IMR-90 (cell line): Measurements from ENCODE around the gene ACOX1. TPM values are rescaled to one million over a fixed set of nuclear protein-coding genes. Genes with fewer than 3 reads are reported as not detected.

Experiments
- ATAC-seq: fragments of 200-7000 bp; cut with Tn5 transposase; 2 replicates; pipeline ENCODE4 v1.9.1; 2020; ENCODE audit warnings: low read depth, mild to moderate bottlenecking, moderate library complexity
- BruUV-seq: library from RNA; stranded (reverse); fragments of 400-500 nt; replicated peaks from 2 replicates; lab custom pipeline; 2021; lab: Mats Ljungman, UMichigan
- CTCF ChIA-PET: fragments of 300-600 bp; formaldehyde crosslinking; extraction: SDS; loops from one replicate; lab custom pipeline; 2021; ENCODE audit warnings: antibody characterized with exemption; lab: Yijun Ruan, JAX
- POLR2A ChIA-PET: fragments of 300-600 bp; sonication (Branson Sonifier 250); formaldehyde crosslinking; loops from one replicate; lab custom pipeline; 2022; ENCODE audit warnings: antibody characterized with exemption; ENCODE audit not compliant: unreplicated experiment; lab: Charles Lee
- DNase-seq: peaks from one replicate; pipeline ENCODE4 v3.0.0; 2013
- H2AFZ ChIP-seq: replicated peaks from 2 replicates; pipeline ENCODE3; 2013; ENCODE audit warnings: low read length, mild to moderate bottlenecking; ENCODE audit not compliant: poor library complexity
- H2AK5ac ChIP-seq: 2 replicates; pipeline ENCODE4 v1.6.1; 2013; ENCODE audit warnings: low read depth, low read length, inconsistent platforms
- H2AK9ac ChIP-seq: replicated peaks from 2 replicates; pipeline ENCODE3; 2013; ENCODE audit warnings: mild to moderate bottlenecking, low read depth, low read length, moderate library complexity; ENCODE audit not compliant: poor library complexity
- H2BK120ac ChIP-seq: 2 replicates; pipeline ENCODE4 v1.6.1; 2013; ENCODE audit warnings: low read depth, low read length, inconsistent platforms
- H2BK15ac ChIP-seq: 3 replicates; pipeline ENCODE4 v1.6.1; 2013; ENCODE audit warnings: low read depth, low read length, inconsistent platforms
- H2BK20ac ChIP-seq: 2 replicates; pipeline ENCODE4 v1.6.1; 2013; ENCODE audit warnings: low read depth, mild to moderate bottlenecking, inconsistent platforms, low read length, moderate library complexity
- H2BK5ac ChIP-seq: 2 replicates; pipeline ENCODE4 v1.6.1; 2013; ENCODE audit warnings: mild to moderate bottlenecking, low read depth, low read length, inconsistent platforms; ENCODE audit not compliant: poor library complexity, severe bottlenecking
- H3K14ac ChIP-seq: replicated peaks from 2 replicates; pipeline ENCODE4 v1.6.1; 2013; ENCODE audit warnings: low read depth, low read length, inconsistent platforms
- H3K18ac ChIP-seq: 2 replicates; pipeline ENCODE4 v1.6.1; 2013; ENCODE audit warnings: low read depth, low read length, control low read depth
- H3K23ac ChIP-seq: 2 replicates; pipeline ENCODE4 v1.6.1; 2013; ENCODE audit warnings: low read depth, low read length, inconsistent platforms
- H3K27ac ChIP-seq: 2 replicates; pipeline ENCODE4 v1.5.1; 2013; ENCODE audit warnings: mild to moderate bottlenecking, control low read depth, low read length; ENCODE audit not compliant: insufficient read depth
- H3K27me3 ChIP-seq: 2 replicates; pipeline ENCODE4 v1.6.1; 2013; ENCODE audit warnings: low read length; ENCODE audit not compliant: control insufficient read depth, insufficient read depth
- H3K36me3 ChIP-seq: 2 replicates; pipeline ENCODE4 v1.6.1; 2013; ENCODE audit warnings: low read length, mixed read lengths; ENCODE audit not compliant: control insufficient read depth, insufficient read depth
- H3K4ac ChIP-seq: 2 replicates; pipeline ENCODE4 v1.6.1; 2013; ENCODE audit warnings: low read depth, low read length, inconsistent platforms
- H3K4me1 ChIP-seq: 2 replicates; pipeline ENCODE4 v1.6.1; 2013; ENCODE audit warnings: low read length, mixed read lengths; ENCODE audit not compliant: control insufficient read depth, insufficient read depth
- H3K4me2 ChIP-seq: 2 replicates; pipeline ENCODE4 v1.6.1; 2013; ENCODE audit warnings: low read depth, mild to moderate bottlenecking, control low read depth, low read length, moderate library complexity
- H3K4me3 ChIP-seq: 2 replicates; pipeline ENCODE4 v1.5.1; 2013; ENCODE audit warnings: low read depth, mild to moderate bottlenecking, control low read depth, low read length, moderate library complexity; ENCODE audit not compliant: insufficient read depth
- H3K56ac ChIP-seq: 2 replicates; pipeline ENCODE4 v1.6.1; 2013; ENCODE audit warnings: low read length, inconsistent platforms; ENCODE audit not compliant: insufficient read depth; ENCODE audit errors: extremely low read depth
- H3K79me1 ChIP-seq, 2 experiments: 2 replicates each; pipeline ENCODE4 v1.6.1; 2013; ENCODE audit warnings: low read length in 2 of 2, inconsistent platforms in 1 of 2, low read depth in 1 of 2
- H3K9ac ChIP-seq: 2 replicates; pipeline ENCODE4 v1.6.1; 2013; ENCODE audit warnings: low read depth, low read length, control low read depth
- H3K9me1 ChIP-seq: 2 replicates; pipeline ENCODE4 v1.6.1; 2013; ENCODE audit warnings: low read length, inconsistent platforms; ENCODE audit not compliant: insufficient read depth
- H3K9me3 ChIP-seq: 2 replicates; pipeline ENCODE4 v1.6.1; 2013; ENCODE audit warnings: low read length; ENCODE audit not compliant: control insufficient read depth, insufficient read depth
- H4K20me1 ChIP-seq: 2 replicates; pipeline ENCODE4 v1.6.1; 2013; ENCODE audit warnings: low read length, inconsistent platforms; ENCODE audit not compliant: insufficient read depth
- H4K5ac ChIP-seq: 2 replicates; pipeline ENCODE4 v1.6.1; 2013; ENCODE audit warnings: mild to moderate bottlenecking, low read depth, low read length, control low read depth
- H4K8ac ChIP-seq, 2 experiments: 2 replicates each; pipeline ENCODE4 v1.6.1; 2013; ENCODE audit warnings: low read depth in 2 of 2, low read length in 2 of 2, control low read depth in 1 of 2, inconsistent platforms in 1 of 2
- H4K91ac ChIP-seq: 2 replicates; pipeline ENCODE4 v1.6.1; 2013; ENCODE audit warnings: low read depth, low read length, inconsistent platforms; ENCODE audit not compliant: insufficient read depth
- BHLHE40 ChIP-seq: fragments of 150-350 bp; IDR thresholded peaks from 2 replicates; pipeline ENCODE4 v1.6.1; 2016; ENCODE audit warnings: mild to moderate bottlenecking, low read depth, low read length
- CEBPB ChIP-seq: IDR thresholded peaks from 2 replicates; pipeline ENCODE4 v1.6.1; 2012; ENCODE audit warnings: low read depth, low read length, improper control_type of control experiment
- CHD1 ChIP-seq: IDR thresholded peaks from 2 replicates; pipeline ENCODE4 v1.6.1; 2012; ENCODE audit warnings: low read depth, low read length, improper control_type of control experiment
- FOS ChIP-seq: fragments of 150-350 bp; IDR thresholded peaks from 2 replicates; pipeline ENCODE4 v1.6.1; 2016; ENCODE audit warnings: low read depth, low read length
- MAFK ChIP-seq: IDR thresholded peaks from 2 replicates; pipeline ENCODE4 v1.6.1; 2012; ENCODE audit warnings: low read depth, low read length, improper control_type of control experiment
- MAZ ChIP-seq: IDR thresholded peaks from 2 replicates; pipeline ENCODE4 v1.6.1; 2012; ENCODE audit warnings: low read depth, mild to moderate bottlenecking, low read length, improper control_type of control experiment, moderate library complexity, borderline replicate concordance
- MXI1 ChIP-seq: IDR thresholded peaks from 2 replicates; pipeline ENCODE4 v1.6.1; 2012; ENCODE audit warnings: low read depth, mild to moderate bottlenecking, low read length, moderate library complexity, borderline replicate concordance
- NFE2L2 ChIP-seq: fragments of 150-350 bp; IDR thresholded peaks from 2 replicates; pipeline ENCODE4 v1.6.1; 2016; ENCODE audit warnings: low read depth, mild to moderate bottlenecking, low read length
- POLR2A ChIP-seq: IDR thresholded peaks from 2 replicates; pipeline ENCODE4 v1.6.1; 2012; ENCODE audit warnings: mild to moderate bottlenecking, low read depth, low read length
- RAD21 ChIP-seq: IDR thresholded peaks from 2 replicates; pipeline ENCODE4 v1.6.1; 2012; ENCODE audit warnings: low read length, improper control_type of control experiment
- RCOR1 ChIP-seq: IDR thresholded peaks from 2 replicates; pipeline ENCODE4 v1.6.1; 2012; ENCODE audit warnings: mild to moderate bottlenecking, low read length, improper control_type of control experiment; ENCODE audit not compliant: insufficient replicate concordance
- RFX5 ChIP-seq: IDR thresholded peaks from 2 replicates; pipeline ENCODE4 v1.8.0; 2012; ENCODE audit warnings: low read depth, mild to moderate bottlenecking, low read length, moderate library complexity
- SMC3 ChIP-seq: fragments of 150-350 bp; IDR thresholded peaks from 2 replicates; pipeline ENCODE4 v1.6.1; 2016; ENCODE audit warnings: low read depth, mild to moderate bottlenecking, antibody characterized with exemption, low read length, moderate library complexity
- WGBS, 2 experiments: methylation state at CpG; one replicate each; pipeline versions ENCODE4 v1.1.5 to v1.1.7; 2013; ENCODE audit warnings: missing lambda C conversion rate in 2 of 2; ENCODE audit not compliant: insufficient read length in 1 of 2; ENCODE audit errors: extremely low coverage in 2 of 2; 5-methylcytosine and 5-hydroxymethylcytosine counted together
- dilution Hi-C: fragments of 300-500 bp; cut with HindIII; formaldehyde crosslinking; loops from one replicate; pipeline ENCODE4 v1.14.3; 2018; ENCODE audit warnings: low sequenced_read_pairs; ENCODE audit not compliant: unreplicated experiment
- in situ Hi-C: fragments of 300-500 bp; cut with MboI; formaldehyde crosslinking; loops from 3 replicates; pipeline ENCODE4 v1.14.3; 2019; ENCODE audit warnings: low sequenced_read_pairs, inconsistent platforms, mixed read lengths
- intact Hi-C: fragments of 100-400 bp; cut with micrococcal nuclease; formaldehyde crosslinking; loops from 2 replicates; pipeline ENCODE4 v1.10.0; 2022
- polyA plus RNA-seq, 3 experiments: library from polyadenylated mRNA; depleted of rRNA; stranded (reverse); fragments of >200 nt; gene quantifications; 2 replicates each; pipeline ENCODE4 v1.2.3, GENCODE V29; 2012; ENCODE audit warnings: low replicate concordance in 1 of 3
- total RNA-seq: library from RNA; depleted of rRNA; stranded (reverse); fragments of >200 nt; gene quantifications from 2 replicates; pipeline ENCODE4 v1.2.3, GENCODE V29; 2012
- TF ChIP-seq, protein P1 (sequence below): fragments of 150-350 bp; IDR thresholded peaks from 2 replicates; pipeline ENCODE4 v1.6.1; 2017; ENCODE audit warnings: mild to moderate bottlenecking, antibody characterized with exemption, low read length, low read depth
- TF ChIP-seq, protein P2 (sequence below): conservative IDR thresholded peaks from 2 replicates; pipeline ENCODE4 v1.5.1; 2012; ENCODE audit warnings: mild to moderate bottlenecking, low read depth, low read length, improper control_type of control experiment
- TF ChIP-seq, protein P3 (sequence below): fragments of 150-350 bp; IDR thresholded peaks from 2 replicates; pipeline ENCODE4 v1.6.1; 2016; ENCODE audit warnings: low read depth, mild to moderate bottlenecking, low read length, moderate library complexity, borderline replicate concordance

ACOX1 gene
- total and polyA plus RNA-seq, 2 of the 4 experiments (the other 2 are of a cell fraction) = 16.1 to 94.8 TPM

DNA sequence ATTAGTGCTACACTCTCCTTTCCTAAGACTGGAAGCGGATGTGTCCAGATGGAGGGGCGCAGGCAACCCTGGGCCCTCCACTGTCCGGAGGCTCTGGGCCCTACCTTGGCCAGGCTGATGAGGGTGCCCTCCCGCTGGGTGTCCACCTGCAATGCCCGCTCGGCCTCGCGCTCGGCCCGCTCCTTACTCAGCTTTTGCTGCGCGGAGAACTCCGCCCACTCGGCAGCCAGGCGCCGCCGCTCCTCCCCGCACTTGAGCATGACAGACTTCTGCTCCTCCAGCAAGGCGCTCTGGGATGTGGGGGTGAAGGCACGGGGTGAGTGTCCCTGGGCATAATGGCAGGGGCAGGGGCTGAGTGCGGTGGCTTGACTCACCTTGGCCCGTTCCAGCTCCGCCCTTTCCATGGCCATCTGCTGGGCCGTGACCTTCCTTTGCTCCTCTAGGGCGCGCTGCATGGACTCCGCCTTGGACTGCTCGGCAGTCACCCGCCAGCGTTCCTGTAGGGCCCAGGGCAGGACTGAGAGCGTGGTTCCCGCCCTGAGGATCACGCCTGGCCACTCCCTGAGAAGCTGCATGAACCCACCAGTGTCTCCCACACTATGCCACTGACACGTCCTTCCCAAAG lies 64.2 kb downstream of the ACOX1 start:
- H3K9ac ChIP-seq = no peak overlapping the region
- no peak overlapping the region for H3K14ac ChIP-seq
- H2AFZ ChIP-seq = no peak overlapping the region
- DNase-seq (no peak), ATAC-seq (no peak)
- no peak for TF ChIP-seq CEBPB
- no peak for TF ChIP-seq MXI1
- TF ChIP-seq, protein P1, sequence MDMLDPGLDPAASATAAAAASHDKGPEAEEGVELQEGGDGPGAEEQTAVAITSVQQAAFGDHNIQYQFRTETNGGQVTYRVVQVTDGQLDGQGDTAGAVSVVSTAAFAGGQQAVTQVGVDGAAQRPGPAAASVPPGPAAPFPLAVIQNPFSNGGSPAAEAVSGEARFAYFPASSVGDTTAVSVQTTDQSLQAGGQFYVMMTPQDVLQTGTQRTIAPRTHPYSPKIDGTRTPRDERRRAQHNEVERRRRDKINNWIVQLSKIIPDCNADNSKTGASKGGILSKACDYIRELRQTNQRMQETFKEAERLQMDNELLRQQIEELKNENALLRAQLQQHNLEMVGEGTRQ = no peak
- TF ChIP-seq, protein P2, sequence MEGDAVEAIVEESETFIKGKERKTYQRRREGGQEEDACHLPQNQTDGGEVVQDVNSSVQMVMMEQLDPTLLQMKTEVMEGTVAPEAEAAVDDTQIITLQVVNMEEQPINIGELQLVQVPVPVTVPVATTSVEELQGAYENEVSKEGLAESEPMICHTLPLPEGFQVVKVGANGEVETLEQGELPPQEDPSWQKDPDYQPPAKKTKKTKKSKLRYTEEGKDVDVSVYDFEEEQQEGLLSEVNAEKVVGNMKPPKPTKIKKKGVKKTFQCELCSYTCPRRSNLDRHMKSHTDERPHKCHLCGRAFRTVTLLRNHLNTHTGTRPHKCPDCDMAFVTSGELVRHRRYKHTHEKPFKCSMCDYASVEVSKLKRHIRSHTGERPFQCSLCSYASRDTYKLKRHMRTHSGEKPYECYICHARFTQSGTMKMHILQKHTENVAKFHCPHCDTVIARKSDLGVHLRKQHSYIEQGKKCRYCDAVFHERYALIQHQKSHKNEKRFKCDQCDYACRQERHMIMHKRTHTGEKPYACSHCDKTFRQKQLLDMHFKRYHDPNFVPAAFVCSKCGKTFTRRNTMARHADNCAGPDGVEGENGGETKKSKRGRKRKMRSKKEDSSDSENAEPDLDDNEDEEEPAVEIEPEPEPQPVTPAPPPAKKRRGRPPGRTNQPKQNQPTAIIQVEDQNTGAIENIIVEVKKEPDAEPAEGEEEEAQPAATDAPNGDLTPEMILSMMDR = no peak
- TF ChIP-seq CHD1 = no peak
- TF ChIP-seq RFX5 = no peak
- TF ChIP-seq MAFK = no peak
- no peak for TF ChIP-seq RAD21
- no peak for TF ChIP-seq POLR2A
- no peak for TF ChIP-seq RCOR1
- TF ChIP-seq FOS = no peak
- no peak for TF ChIP-seq BHLHE40
- no peak for TF ChIP-seq NFE2L2
- TF ChIP-seq, protein P3, sequence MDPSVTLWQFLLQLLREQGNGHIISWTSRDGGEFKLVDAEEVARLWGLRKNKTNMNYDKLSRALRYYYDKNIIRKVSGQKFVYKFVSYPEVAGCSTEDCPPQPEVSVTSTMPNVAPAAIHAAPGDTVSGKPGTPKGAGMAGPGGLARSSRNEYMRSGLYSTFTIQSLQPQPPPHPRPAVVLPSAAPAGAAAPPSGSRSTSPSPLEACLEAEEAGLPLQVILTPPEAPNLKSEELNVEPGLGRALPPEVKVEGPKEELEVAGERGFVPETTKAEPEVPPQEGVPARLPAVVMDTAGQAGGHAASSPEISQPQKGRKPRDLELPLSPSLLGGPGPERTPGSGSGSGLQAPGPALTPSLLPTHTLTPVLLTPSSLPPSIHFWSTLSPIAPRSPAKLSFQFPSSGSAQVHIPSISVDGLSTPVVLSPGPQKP = no peak
- no peak for TF ChIP-seq MAZ
- no peak for TF ChIP-seq SMC3
- BruUV-seq = no TSS peak
- no peaks in the 10 kb centered on the region for H3K79me1 ChIP-seq
- no peak overlapping the region for H3K23ac ChIP-seq
- WGBS, 2 experiments = 81% methylated on average over 10 of the region's 34 CpGs; no CpG with 5 or more reads in 1 of the 2 experiments
- no peak overlapping the region for H2AK9ac ChIP-seq
- no peaks in the 10 kb centered on the region for H3K27me3 ChIP-seq
- H3K9me1 ChIP-seq = no peaks in the 10 kb centered on the region
- CTCF ChIA-PET = interaction anchor here (1.1 kb wide), 1 partner anchor 9 kb away, joined by 3 read pairs; no protein-coding TSS in a partner anchor
- no peak overlapping the region for H2BK5ac ChIP-seq
- H3K9me3 ChIP-seq = no peaks in the 10 kb centered on the region
- H3K4ac ChIP-seq = no peak overlapping the region
- H3K4me3 ChIP-seq = no peak overlapping the region
- no peaks in the 10 kb centered on the region for H3K4me1 ChIP-seq
- H4K91ac ChIP-seq = no peak overlapping the region
- no peak overlapping the region for H4K5ac ChIP-seq
- dilution Hi-C loops (no loop called here), in situ Hi-C loops (loop anchor here (5.0 kb wide), 1 partner anchor 93 kb away; no protein-coding TSS in a partner anchor), intact Hi-C loops (no loop called here)
- H3K18ac ChIP-seq = no peak overlapping the region
- no peak overlapping the region for H2BK20ac ChIP-seq
- POLR2A ChIA-PET = no interaction called here
- no peak overlapping the region for H2AK5ac ChIP-seq
- no peak overlapping the region for H2BK120ac ChIP-seq
- H3K36me3 ChIP-seq = peaks cover 13% of the 10 kb centered on the region
- H3K27ac ChIP-seq = no peak overlapping the region
- no peaks in the 10 kb centered on the region for H4K20me1 ChIP-seq
- H3K56ac ChIP-seq = no peak overlapping the region
- no peak overlapping the region for H4K8ac ChIP-seq
- no peak overlapping the region for H3K4me2 ChIP-seq
- no peak overlapping the region for H2BK15ac ChIP-seq
